ENCODE measurements around the gene FTH1. TPM values are rescaled to one million over a fixed set of nuclear protein-coding genes. Genes with fewer than 3 reads are reported as not detected.

FTH1 gene
- total and polyA plus RNA-seq, 2 of the 13 experiments (the other 11 are each of a cell fraction or from before 2014, with no cell fraction given): 607 to 760 TPM

DNA sequence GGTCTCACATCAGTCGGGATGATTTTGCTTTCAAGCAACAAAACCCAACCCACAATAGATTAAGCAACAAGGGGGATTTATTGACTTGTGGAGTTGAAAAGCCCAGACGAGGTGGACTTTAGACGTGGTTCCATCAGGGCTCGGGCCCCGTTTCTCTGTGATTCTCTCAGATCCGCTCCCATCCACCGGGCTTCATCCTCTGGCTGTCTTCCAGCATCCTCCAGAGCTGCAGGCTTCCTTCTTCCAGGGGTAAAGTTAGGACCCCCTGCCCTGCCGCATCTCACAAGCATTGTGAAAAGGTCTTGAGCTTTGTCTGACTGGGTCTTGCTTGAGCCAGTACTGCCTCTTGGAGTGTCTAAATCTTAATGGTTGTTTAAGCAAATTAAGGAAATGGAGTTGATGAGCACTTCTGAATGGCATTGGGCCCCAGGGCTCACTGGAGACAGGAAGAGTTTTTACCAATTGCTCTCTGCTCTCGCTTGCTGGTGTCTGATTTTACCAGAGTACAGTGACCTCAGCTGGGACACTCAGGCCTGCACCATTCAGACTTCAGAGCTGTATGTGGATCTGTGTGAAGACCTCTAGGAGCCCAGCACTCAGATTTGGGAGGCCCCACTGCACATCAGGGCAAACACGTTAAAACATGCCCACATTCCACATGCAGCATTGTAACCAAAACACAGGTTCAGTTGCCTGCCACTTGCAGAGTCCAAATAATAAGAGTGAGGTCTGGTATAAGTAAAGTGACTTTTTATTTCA, 13.5 kb upstream of the FTH1 start (continued):
- TF ChIP-seq NPAS2 (CRISPR knock-in tag; IDR thresholded peaks at IDR 0.05; ENCODE audit: borderline replicate concordance): no peak
- TF ChIP-seq, protein P1, sequence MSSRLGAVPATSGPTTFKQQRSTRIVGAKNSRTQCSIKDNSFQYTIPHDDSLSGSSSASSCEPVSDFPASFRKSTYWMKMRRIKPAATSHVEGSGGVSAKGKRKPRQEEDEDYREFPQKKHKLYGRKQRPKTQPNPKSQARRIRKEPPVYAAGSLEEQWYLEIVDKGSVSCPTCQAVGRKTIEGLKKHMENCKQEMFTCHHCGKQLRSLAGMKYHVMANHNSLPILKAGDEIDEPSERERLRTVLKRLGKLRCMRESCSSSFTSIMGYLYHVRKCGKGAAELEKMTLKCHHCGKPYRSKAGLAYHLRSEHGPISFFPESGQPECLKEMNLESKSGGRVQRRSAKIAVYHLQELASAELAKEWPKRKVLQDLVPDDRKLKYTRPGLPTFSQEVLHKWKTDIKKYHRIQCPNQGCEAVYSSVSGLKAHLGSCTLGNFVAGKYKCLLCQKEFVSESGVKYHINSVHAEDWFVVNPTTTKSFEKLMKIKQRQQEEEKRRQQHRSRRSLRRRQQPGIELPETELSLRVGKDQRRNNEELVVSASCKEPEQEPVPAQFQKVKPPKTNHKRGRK (CRISPR knock-in tag; IDR thresholded peaks at IDR 0.05): no peak
- no peak for TF ChIP-seq FUBP1 (CRISPR knock-in tag; IDR thresholded peaks at IDR 0.05; ENCODE audit: borderline replicate concordance)
- no peak for TF ChIP-seq ZBTB38 (CRISPR knock-in tag; IDR thresholded peaks at IDR 0.05)
- no peak for TF ChIP-seq ZSCAN30 (CRISPR knock-in tag; IDR thresholded peaks at IDR 0.05)
- TF ChIP-seq FOXK2 (IDR thresholded peaks at IDR 0.05): no peak
- no peak for TF ChIP-seq HNRNPLL (IDR thresholded peaks at IDR 0.05; ENCODE audit: low read depth, low read length, poor library complexity, severe bottlenecking)
- no peak for TF ChIP-seq HNF1B (CRISPR knock-in tag; IDR thresholded peaks at IDR 0.05)
- TF ChIP-seq ATM (IDR thresholded peaks at IDR 0.05; ENCODE audit: borderline replicate concordance): no peak
- no peak for TF ChIP-seq NFE2 (CRISPR knock-in tag; IDR thresholded peaks at IDR 0.05)
- TF ChIP-seq BHLHE40 (IDR thresholded peaks at IDR 0.05; ENCODE audit: low read length): no peak
- no peak for TF ChIP-seq ZFYVE20 (CRISPR knock-in tag; IDR thresholded peaks at IDR 0.05; ENCODE audit: borderline replicate concordance, low read depth)
- no peak for TF ChIP-seq ZZZ3 (CRISPR knock-in tag; IDR thresholded peaks at IDR 0.05; ENCODE audit: borderline replicate concordance)
- peak; percentile 54; the same call in 1 of the 2 replicates for TF ChIP-seq ZNF609 (CRISPR knock-in tag; IDR thresholded peaks at IDR 0.05; ENCODE audit: borderline replicate concordance)
- no peak for TF ChIP-seq ZNF17 (CRISPR knock-in tag; IDR thresholded peaks at IDR 0.05)
- no peak; the same call in 1 of the 2 replicates for TF ChIP-seq SIN3A (IDR thresholded peaks at IDR 0.05; ENCODE audit: borderline replicate concordance, low read depth, low read length)
- no peak for TF ChIP-seq MAFG (CRISPR knock-in tag; IDR thresholded peaks at IDR 0.05)
- TF ChIP-seq ZNF552 (CRISPR knock-in tag; IDR thresholded peaks at IDR 0.05; ENCODE audit: borderline replicate concordance): no peak; the same call in 1 of the 2 replicates

All from HepG2 (cell line).